GM12878 (cell line): ENCODE measurements around the gene TRABD2B.

Experiments
- POLR2AphosphoS5 ChIP-seq: IDR thresholded peaks from 2 replicates; pipeline ENCODE4 v1.6.1; 2011; ENCODE audit warnings: mild to moderate bottlenecking, low read length, inconsistent platforms
- RB1 ChIP-seq: fragments of 450-650 bp; formaldehyde crosslinking; IDR thresholded peaks from 2 replicates; pipeline ENCODE4 v1.6.1; 2017; ENCODE audit warnings: mild to moderate bottlenecking, borderline replicate concordance
- RELA ChIP-seq: fragments of 450-650 bp; IDR thresholded peaks from 2 replicates; pipeline ENCODE4 v1.8.0; 2014; ENCODE audit warnings: borderline replicate concordance; ENCODE audit not compliant: partially characterized antibody
- TCF7 ChIP-seq: IDR thresholded peaks from 2 replicates; pipeline ENCODE4 v1.6.1; 2014; ENCODE audit warnings: antibody characterized with exemption, borderline replicate concordance

DNA sequence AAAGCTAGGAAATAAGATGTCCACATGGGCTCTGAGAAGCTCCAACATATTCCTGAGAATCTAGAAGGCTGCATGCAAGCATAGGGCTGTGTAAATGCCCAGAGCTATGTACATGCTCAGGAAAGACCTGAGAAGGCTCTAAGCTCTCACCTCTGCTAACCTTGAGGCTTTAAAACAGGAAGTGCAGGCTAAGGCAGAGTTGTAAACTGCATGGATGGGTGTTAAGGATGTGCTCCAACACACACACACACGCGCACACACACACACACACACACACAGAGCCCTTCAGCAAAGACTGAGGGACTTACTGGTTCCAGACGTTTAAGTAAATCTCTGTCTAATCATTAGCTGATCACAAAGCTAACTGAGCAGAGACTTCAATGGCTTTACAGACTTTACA, 162.9 kb downstream of the TRABD2B start:
- TF ChIP-seq RB1 (no peak), TCF7 (no peak), RELA (no peak), POLR2AphosphoS5 (no peak)
